CD4-positive, alpha-beta T cell treated with Interleukin-15 for 4 hours (primary cell): ENCODE measurements around the gene SFT2D3.
"Not testable (repeated sequence)": the region's sequence is repeated elsewhere in the genome, so short reads cannot be mapped to it uniquely, and the experiment has no call there.

Experiments used
- DNase-seq: peaks from one replicate; pipeline ENCODE4 v3.0.0-alpha.2; 2020; ENCODE audit warnings: low spot score

SFT2D3 gene

DNA sequence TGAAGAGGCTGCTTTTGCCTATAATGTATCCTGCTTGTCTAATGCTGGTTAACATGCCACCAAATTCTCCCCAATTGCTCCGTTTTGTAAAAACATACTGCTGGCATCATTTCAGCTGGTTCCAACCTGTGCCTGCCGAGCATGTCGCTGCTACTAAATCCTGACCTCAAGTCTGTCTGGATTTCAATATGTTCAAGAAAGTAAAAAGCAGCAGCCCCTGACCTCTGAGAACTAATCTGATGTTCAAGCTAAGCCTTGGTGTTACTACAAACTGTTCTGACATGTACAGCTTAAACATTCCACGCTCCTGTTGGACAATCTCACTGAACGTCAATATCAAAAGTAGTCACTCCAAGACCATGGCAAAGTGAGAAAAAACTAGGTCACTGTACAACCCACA is 46.3 kb downstream of the SFT2D3 start:
- DNase-seq, result no peak

DNA sequence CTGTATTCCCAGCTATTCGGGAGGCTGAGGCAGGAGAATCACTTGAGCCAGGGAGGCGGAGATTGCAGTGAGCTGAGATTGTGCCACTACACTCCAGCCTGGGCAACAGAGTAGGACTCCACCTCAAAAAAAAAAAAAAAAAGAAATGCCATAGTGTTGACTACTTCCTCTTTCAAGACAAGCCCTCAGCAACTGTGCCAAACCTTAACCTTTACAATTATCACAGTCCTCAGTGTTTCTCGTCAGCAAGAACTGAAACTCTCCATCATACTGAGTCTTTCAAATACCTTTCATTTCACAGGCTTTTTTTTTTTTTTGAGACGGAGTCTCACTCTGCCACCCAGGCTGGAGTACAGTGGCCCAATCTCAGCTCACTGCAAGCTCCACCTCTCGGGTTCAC is 48.2 kb downstream of the SFT2D3 start:
- DNase-seq, result not testable (repeated sequence)

DNA sequence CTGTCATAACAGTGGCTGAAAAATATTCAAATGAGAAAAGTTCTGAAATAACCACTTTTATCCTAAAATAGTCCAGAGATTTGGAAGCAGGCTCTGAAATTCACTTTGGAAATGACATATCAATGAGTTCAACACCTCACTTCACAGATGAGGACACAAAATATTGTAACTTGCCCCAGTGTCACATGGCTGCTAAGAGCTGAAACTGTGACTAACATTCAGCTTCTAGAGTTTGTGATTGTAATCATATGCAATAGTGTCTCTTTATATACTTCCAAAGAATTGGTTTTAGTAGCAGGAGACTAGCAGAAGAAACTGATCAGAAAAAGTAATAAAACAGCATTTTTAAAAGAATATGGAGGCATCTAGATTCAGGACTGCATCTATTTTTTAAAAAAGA is 52.1 kb downstream of the SFT2D3 start:
- DNase-seq, result no peak

DNA sequence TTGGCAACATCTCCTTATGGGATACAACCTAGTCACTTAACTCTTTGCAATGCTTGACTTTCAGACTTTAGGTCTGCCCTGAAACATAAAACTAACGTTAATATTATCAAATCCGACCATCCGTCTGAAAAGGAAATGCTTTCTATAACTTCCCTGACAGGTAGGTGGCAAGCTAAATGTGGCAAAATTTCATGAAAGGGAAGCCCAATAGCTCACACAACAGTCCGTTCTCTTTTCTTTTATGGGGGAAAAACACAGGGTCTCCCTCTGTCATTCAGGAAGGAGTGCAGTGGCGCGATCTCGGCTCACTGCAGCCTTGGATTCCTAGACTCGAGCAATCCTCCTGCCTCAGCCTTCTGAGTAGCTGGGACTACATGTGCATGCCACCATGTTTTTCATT is 52.9 kb downstream of the SFT2D3 start:
- DNase-seq, result no peak
